Measurements from ENCODE around the gene ARHGEF16.

The ARHGEF16 gene

GRCh38 chr1:3468236-3469103 is 14.0 kb downstream of the ARHGEF16 start:
- no peak for TF ChIP-seq CTCF (IDR thresholded peaks at IDR 0.05; ENCODE audit: low read depth, low read length, missing control alignments)
- H3K4me3 ChIP-seq (replicated peaks; ENCODE audit: low read depth, low read length), result no peak overlapping the region
- no peak for DNase-seq (ENCODE audit: extremely low read depth, low read depth)

- TF ChIP-seq CTCF (IDR thresholded peaks at IDR 0.05; ENCODE audit: low read depth, low read length, missing control alignments), result no peak
- no peak overlapping the region for H3K4me3 ChIP-seq (replicated peaks; ENCODE audit: low read depth, low read length)
- DNase-seq (ENCODE audit: extremely low read depth, low read depth), result no peak
Observed at GRCh38 chr1:3469104-3469848, 14.8 kb downstream of the ARHGEF16 start.

GRCh38 chr1:3469849-3470649 is 15.6 kb downstream of the ARHGEF16 start:
- no peak for DNase-seq (ENCODE audit: extremely low read depth, low read depth)
- TF ChIP-seq CTCF (IDR thresholded peaks at IDR 0.05; ENCODE audit: low read depth, low read length, missing control alignments), result no peak
- no peak overlapping the region for H3K4me3 ChIP-seq (replicated peaks; ENCODE audit: low read depth, low read length)

GRCh38 chr1:3470650-3471355 is 16.3 kb downstream of the ARHGEF16 start:
- no peak for DNase-seq (ENCODE audit: extremely low read depth, low read depth)
- H3K4me3 ChIP-seq (replicated peaks; ENCODE audit: low read depth, low read length), result no peak overlapping the region
- TF ChIP-seq CTCF (IDR thresholded peaks at IDR 0.05; ENCODE audit: low read depth, low read length, missing control alignments), result no peak

- TF ChIP-seq CTCF (IDR thresholded peaks at IDR 0.05; ENCODE audit: low read depth, low read length, missing control alignments), result peak; percentile 44
- H3K4me3 ChIP-seq (replicated peaks; ENCODE audit: low read depth, low read length), result no peak overlapping the region
- DNase-seq (ENCODE audit: extremely low read depth, low read depth), result no peak
Observed at GRCh38 chr1:3471356-3472087, 17.1 kb downstream of the ARHGEF16 start.
